Pancreas (tissue), 10 donors: ENCODE results near the gene SCNM1. TPM values are rescaled to one million over a fixed set of nuclear protein-coding genes. Genes with fewer than 3 reads are reported as not detected.

Experiments
- ATAC-seq, 4 donors: fragments of 200-7000 bp; cut with Tn5 transposase; one replicate each; pipeline versions ENCODE4 v1.8.0 to v1.9.1; 2020; ENCODE audit warnings: mild to moderate bottlenecking in 4 of 4, moderate library complexity in 4 of 4
- DNase-seq, 6 donors: peaks; one replicate each; pipeline ENCODE4 v3.0.0-alpha.2; 2020
- FAIRE-seq: peaks from 2 replicates; lab custom pipeline; 2012; peaks lifted over from hg19 to GRCh38; lab: Jason Lieb, UNC
- H3K27ac ChIP-seq, 4 donors: fragments of 200-600 bp; sonication (generic); 1 replicate in 3 of 4; 2 replicates in 1 of 4; pipeline versions ENCODE4 v1.5.0 to v1.8.0; 2020
- H3K27me3 ChIP-seq, 4 donors: fragments of 200-600 bp; one replicate each; pipeline ENCODE4 v1.8.0; 2021
- H3K36me3 ChIP-seq, 3 donors: fragments of 200-600 bp; sonication (generic) in 1 of 3; one replicate each; pipeline versions ENCODE4 v1.5.0 to v1.8.0; 2020 to 2021
- H3K4me1 ChIP-seq, 3 donors: fragments of 200-600 bp; one replicate each; pipeline ENCODE4 v1.8.0; 2021
- H3K4me3 ChIP-seq, 4 donors: fragments of 200-600 bp; sonication (generic) in 2 of 4; one replicate each; pipeline versions ENCODE4 v1.5.0 to v1.8.0; 2020 to 2021
- H3K9me3 ChIP-seq, 4 donors: fragments of 200-600 bp; one replicate each; pipeline ENCODE4 v1.8.0; 2021
- CTCF ChIP-seq, 4 donors: fragments of 200-600 bp; sonication (generic) in 3 of 4; IDR thresholded peaks; one replicate each; pipeline versions ENCODE4 v1.5.0 to v1.8.0; 2021; ENCODE audit warnings: antibody characterized with exemption in 4 of 4
- WGBS, 2 donors: extraction: QIAGEN DNeasy Blood & Tissue Kit; methylation state at CpG; one replicate each; pipeline ENCODE4 v1.1.7; 2013; 5-methylcytosine and 5-hydroxymethylcytosine counted together
- intact Hi-C, 3 donors: fragments of 100-400 bp; cut with DNase I; formaldehyde crosslinking; loops; one replicate each; pipeline versions ENCODE4 v1.11.1 to v1.14.2; 2022
- polyA plus RNA-seq, 2 donors: library from polyadenylated mRNA; stranded (reverse); fragments of 200-250 nt; gene quantifications; one replicate each; pipeline ENCODE4 v1.2.3, GENCODE V29; 2013
- total RNA-seq, 6 donors: library from RNA; stranded (reverse); fragmentation: NEBNext Ultra II Directional in 4 of 6; extraction: Animal tissue kit (Norgen Biotek cat#: 25700) in 4 of 6; gene quantifications; one replicate each; pipeline versions ENCODE4 v1.2.1 to v1.2.4, GENCODE V29; 2021 to 2023
- donor health status: healthy with polysubstance abuse.
- donor health status: DM: no; HTN: no; CAD: no; lungs with moderate emphysema.
- donor health status: DM: no; HTN: no; CAD: no.
- donor health status: control.
- donor health status: control.
- donor health status: Bipolar disorder and iron deficiency.
- donor health status: DM: yes; HTN: yes; CAD: no.
- donor health status: DM: no; HTN: no; CAD: no.
- donor health status: DM: no; HTN: no; CAD: no.
- donor health status: DM: yes; HTN: yes; CAD: no.

SCNM1 gene, protein sequence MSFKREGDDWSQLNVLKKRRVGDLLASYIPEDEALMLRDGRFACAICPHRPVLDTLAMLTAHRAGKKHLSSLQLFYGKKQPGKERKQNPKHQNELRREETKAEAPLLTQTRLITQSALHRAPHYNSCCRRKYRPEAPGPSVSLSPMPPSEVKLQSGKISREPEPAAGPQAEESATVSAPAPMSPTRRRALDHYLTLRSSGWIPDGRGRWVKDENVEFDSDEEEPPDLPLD
- total RNA-seq (10 to 100 TPM in 3 of 6 donors, 1 to 10 TPM in 3; 7.7 to 18.1 (median 9.9) TPM), polyA plus RNA-seq (10 to 100 TPM; 28.9 to 33.7 TPM)

GRCh38 chr1:151165738-151166504 lies at the start of gene SCNM1, which contains the start of gene LYSMD1:
TSS of gene SCNM1 (plus strand) at chr1:151166144. CDS start at chr1:151166153, 9 bp downstream.
TSS of gene LYSMD1 (minus strand) at chr1:151165902. CDS start at chr1:151165258, 644 bp downstream.
- TF ChIP-seq CTCF (IDR thresholded peaks at IDR 0.05): no peak
- H3K27ac ChIP-seq: peak within 1 kb of the TSS in 2 of 4 donors; percentile 53 to 70
- H3K36me3 ChIP-seq: peaks cover 0 to under 1% (median 0%) of the 10 kb centered on the region in 3 donors
- intact Hi-C loops: no loop called here
- FAIRE-seq: peak; percentile 98
- 0% methylated on average over 38 of the region's 38 CpGs for WGBS, 2 donors
- H3K9me3 ChIP-seq: no peaks in the 10 kb centered on the region
- peak; percentile 96 to 97 (median 97) for ATAC-seq
- H3K4me3 ChIP-seq: peak within 1 kb of the TSS; percentile 49 to 72 (median 67)
- peak; percentile 90 to 98 (median 96) for DNase-seq
- peaks cover 7 to 13% (median 8%) of the 10 kb centered on the region in 3 donors for H3K4me1 ChIP-seq
- H3K27me3 ChIP-seq: no peaks in the 10 kb centered on the region

DNA sequence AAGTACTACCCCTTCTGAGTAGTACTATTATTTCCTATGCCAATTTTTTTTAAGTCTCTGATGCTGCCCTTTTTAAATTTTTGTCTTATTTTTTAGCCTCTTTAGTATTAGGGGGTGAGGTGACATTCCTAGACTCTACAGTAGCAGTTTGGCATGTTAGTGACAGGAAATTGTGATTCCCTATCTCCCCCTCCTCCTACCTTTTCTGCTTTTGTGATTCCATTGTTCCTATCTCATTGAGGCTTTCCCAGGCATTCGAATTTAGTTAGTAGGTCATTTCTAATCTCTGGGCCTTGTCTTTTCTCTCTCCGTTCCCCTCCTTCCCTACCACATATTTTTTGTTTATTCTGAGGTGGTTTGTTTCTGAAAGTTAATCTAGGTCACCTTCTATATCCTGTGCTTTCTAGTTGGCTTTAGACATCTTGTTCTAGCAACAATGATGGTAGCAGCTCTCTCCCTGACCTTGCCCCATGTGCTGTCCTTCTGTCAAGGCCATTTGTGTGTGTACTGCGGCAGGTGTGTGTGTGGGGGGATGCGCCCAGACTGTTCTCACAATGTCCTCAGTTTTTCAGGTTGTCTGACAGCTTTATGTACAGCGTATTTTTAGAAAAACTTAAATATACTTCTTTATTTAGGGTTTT lies 41.1 kb upstream of the SCNM1 start:
- no peak for TF ChIP-seq CTCF (IDR thresholded peaks at IDR 0.05)
- WGBS, 2 donors: 35 to 53% methylated on average over 5 of the region's 5 CpGs
- Histone ChIP-seq H3K4me1 (no peaks in the 10 kb centered on the region), H3K4me3 (no peak overlapping the region), H3K9me3 (no peaks in the 10 kb centered on the region), H3K27me3 (no peaks in the 10 kb centered on the region), H3K36me3 (no peaks in the 10 kb centered on the region), H3K27ac (no peak overlapping the region)
- ATAC-seq: peak in 2 of 4 donors; percentile 40 to 68
- intact Hi-C loops: no loop called here
- no peak for FAIRE-seq
- no peak for DNase-seq

- Histone ChIP-seq H3K9me3 (no peaks in the 10 kb centered on the region), H3K36me3 (no peaks in the 10 kb centered on the region), H3K4me3 (no peak overlapping the region), H3K27me3 (peaks cover 0 to 8% (median 0%) of the 10 kb centered on the region in 4 donors), H3K27ac (no peak overlapping the region), H3K4me1 (no peaks in the 10 kb centered on the region)
- ATAC-seq (no peak), DNase-seq (no peak), FAIRE-seq (no peak)
- WGBS, 2 donors: 88 to 89% methylated on average over 6 of the region's 6 CpGs
- no peak for TF ChIP-seq CTCF (IDR thresholded peaks at IDR 0.05)
- intact Hi-C loops: no loop called here
These were observed 37.1 kb upstream of the SCNM1 start for GRCh38 chr1:151128800-151129199.

DNA sequence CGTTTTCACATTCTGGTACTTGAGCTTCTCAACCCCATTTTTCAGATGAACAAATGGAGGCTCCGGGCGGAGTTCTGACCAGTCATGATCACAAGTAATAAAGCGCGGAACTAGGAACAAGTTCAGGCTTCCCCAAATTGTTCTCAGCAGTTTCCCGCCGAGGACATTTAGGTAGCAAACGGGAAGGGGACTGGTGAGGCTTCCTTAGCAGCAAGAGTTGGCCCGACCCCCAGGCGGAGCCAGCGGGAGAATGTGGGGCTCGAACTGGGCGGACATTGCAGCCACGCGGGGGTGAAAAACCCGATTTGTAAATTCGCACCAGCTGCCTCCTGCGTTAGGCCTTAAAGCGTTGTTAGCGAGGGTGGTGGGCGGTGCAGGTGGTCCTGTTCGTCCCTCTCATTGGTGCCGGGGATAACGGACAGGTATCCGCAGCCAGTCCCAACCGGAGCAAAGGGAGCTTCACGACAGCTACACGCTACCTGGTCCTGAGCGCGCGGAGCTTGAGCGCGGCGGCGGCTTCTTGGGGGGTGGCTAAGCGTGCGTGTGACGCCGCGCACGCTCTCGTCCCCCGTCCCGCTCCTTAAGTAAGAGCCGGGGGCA lies 34.9 kb upstream of the SCNM1 start:
- intact Hi-C loops: no loop called here
- DNase-seq: peak; percentile 65 to 75 (median 70)
- Histone ChIP-seq H3K4me1 (no peaks in the 10 kb centered on the region), H3K27ac (no peak overlapping the region), H3K27me3 (peaks cover 0 to 8% (median 0%) of the 10 kb centered on the region in 4 donors), H3K36me3 (no peaks in the 10 kb centered on the region), H3K4me3 (peak overlapping the region in 2 of 4 donors; percentile 2 to 30), H3K9me3 (no peaks in the 10 kb centered on the region)
- no peak for TF ChIP-seq CTCF (IDR thresholded peaks at IDR 0.05)
- peak; percentile 82 to 95 (median 88) for ATAC-seq
- 26 to 35% methylated on average over 45 of the region's 45 CpGs for WGBS, 2 donors
- FAIRE-seq: no peak
